A549 (cell line): ENCODE data around the gene RPGRIP1. TPM values are rescaled to one million over a fixed set of nuclear protein-coding genes. Genes with fewer than 3 reads are reported as not detected.
"Not testable (repeated sequence)": the region's sequence is repeated elsewhere in the genome, so short reads cannot be mapped to it uniquely, and the experiment has no call there.

Experiments
- ATAC-seq, 2 experiments: fragments of 200-7000 bp in 1 of 2; fragments of >200 bp in 1 of 2; cut with Nextera tagmentation in 1 of 2; cut with Tn5 transposase in 1 of 2; 3 replicates each; pipeline versions ENCODE4 v1.8.0 to v1.9.1; 2018 to 2020; ENCODE audit warnings: mild to moderate bottlenecking in 1 of 2, moderate library complexity in 1 of 2
- CTCF ChIA-PET: fragments of 300-600 bp; sonication (Branson Sonifier 250); formaldehyde crosslinking; extraction: SDS; loops from one replicate; lab custom pipeline; 2021; ENCODE audit warnings: antibody characterized with exemption, inconsistent platforms; lab: Yijun Ruan, JAX
- POLR2A ChIA-PET: fragments of 350-600 bp; formaldehyde crosslinking; extraction: SDS; loops from one replicate; lab custom pipeline; 2021; ENCODE audit warnings: antibody characterized with exemption, inconsistent platforms; lab: Yijun Ruan, JAX
- DNase-seq, 2 experiments: peaks; one replicate each; pipeline versions ENCODE4 v3.0.0 to v3.0.0-alpha.2; 2011 to 2016; ENCODE audit warnings: low read depth in 1 of 2, low spot score in 1 of 2
- FAIRE-seq: peaks from 2 replicates; lab custom pipeline; 2011; peaks lifted over from hg19 to GRCh38; lab: Jason Lieb, UNC
- H3K27ac ChIP-seq, 2 experiments: fragments of >200 bp; sonication (Bioruptor Twin); formaldehyde crosslinking; 3 replicates each; pipeline ENCODE4 v1.5.1; 2016 to 2017
- H3K4me1 ChIP-seq: fragments of >200 bp; sonication (Bioruptor Twin); formaldehyde crosslinking; 3 replicates; pipeline ENCODE4 v1.6.1; 2016
- H3K4me2 ChIP-seq: fragments of >200 bp; sonication (Bioruptor Twin); formaldehyde crosslinking; 3 replicates; pipeline ENCODE4 v1.6.1; 2016
- H3K4me3 ChIP-seq: fragments of >200 bp; sonication (Bioruptor Twin); formaldehyde crosslinking; 3 replicates; pipeline ENCODE4 v1.5.1; 2016
- H3K9me3 ChIP-seq: fragments of >200 bp; sonication (Bioruptor Twin); formaldehyde crosslinking; 3 replicates; pipeline ENCODE4 v1.6.1; 2016
- ATOH8 ChIP-seq: fragments of 250-450 bp; sonication (Bioruptor Pico); IDR thresholded peaks from 2 replicates; pipeline ENCODE4 v1.5.0; 2020; ENCODE audit warnings: low read depth, mild to moderate bottlenecking, moderate library complexity
- BCL3 ChIP-seq: fragments of >200 bp; sonication (Bioruptor Twin); formaldehyde crosslinking; IDR thresholded peaks from 3 replicates; pipeline ENCODE4 v1.6.1; 2016
- CBX8 ChIP-seq: fragments of 200-600 bp; sonication (generic); IDR thresholded peaks from 2 replicates; pipeline ENCODE4 v1.6.1; 2016
- CEBPB ChIP-seq, 2 experiments: fragments of >200 bp in 1 of 2; sonication (Bioruptor Twin) in 1 of 2; formaldehyde crosslinking in 1 of 2; IDR thresholded peaks; 2 replicates each; pipeline ENCODE4 v1.6.1; 2012 to 2016
- CTCF ChIP-seq: fragments of >200 bp; sonication (Bioruptor Twin); formaldehyde crosslinking; IDR thresholded peaks from 3 replicates; pipeline ENCODE4 v1.5.1; 2016
- EP300 ChIP-seq, 2 experiments: fragments of >200 bp; sonication (Bioruptor Twin); formaldehyde crosslinking; IDR thresholded peaks; 2 replicates in 1 of 2; 3 replicates in 1 of 2; pipeline ENCODE4 v1.6.1; 2016 to 2017
- ESRRA ChIP-seq: fragments of 150-350 bp; IDR thresholded peaks from 2 replicates; pipeline ENCODE4 v1.6.1; 2014; ENCODE audit warnings: mild to moderate bottlenecking, low read length, borderline replicate concordance
- FOSB ChIP-seq: fragments of 250-450 bp; sonication (Bioruptor Pico); IDR thresholded peaks from 2 replicates; pipeline ENCODE4 v1.5.0; 2020; ENCODE audit warnings: mild to moderate bottlenecking, moderate library complexity
- GATA3 ChIP-seq: IDR thresholded peaks from 2 replicates; pipeline ENCODE4 v1.6.1; 2012; ENCODE audit warnings: borderline replicate concordance
- HMGXB4 ChIP-seq: fragments of 250-450 bp; sonication (Bioruptor Pico); IDR thresholded peaks from 2 replicates; pipeline ENCODE4 v1.5.0; 2021; ENCODE audit warnings: mild to moderate bottlenecking, moderate library complexity, borderline replicate concordance
- MAFK ChIP-seq: fragments of 450-650 bp; IDR thresholded peaks from 2 replicates; pipeline ENCODE4 v1.6.1; 2014; ENCODE audit not compliant: partially characterized antibody
- MYC ChIP-seq: IDR thresholded peaks from 2 replicates; pipeline ENCODE4 v1.6.1; 2012; ENCODE audit warnings: mild to moderate bottlenecking, inconsistent platforms, low read length, improper control_type of control experiment, borderline replicate concordance
- NPAS2 ChIP-seq: fragments of 250-450 bp; sonication (Bioruptor Pico); IDR thresholded peaks from 2 replicates; pipeline ENCODE4 v1.8.0; 2022; ENCODE audit warnings: mild to moderate bottlenecking, moderate library complexity, borderline replicate concordance
- NR3C1 ChIP-seq: fragments of >200 bp; sonication (Bioruptor Twin); formaldehyde crosslinking; IDR thresholded peaks from 3 replicates; pipeline ENCODE4 v1.6.1; 2017
- PHF8 ChIP-seq: fragments of 200-600 bp; sonication (generic); IDR thresholded peaks from 2 replicates; pipeline ENCODE4 v1.6.1; 2016; ENCODE audit warnings: low read depth, mild to moderate bottlenecking, antibody characterized with exemption, moderate library complexity, borderline replicate concordance
- POLR2AphosphoS2 ChIP-seq: conservative IDR thresholded peaks from 2 replicates; pipeline ENCODE4 v1.6.1; 2012; ENCODE audit warnings: low read length, improper control_type of control experiment, inconsistent platforms
- RNF2 ChIP-seq: fragments of 200-600 bp; sonication (generic); IDR thresholded peaks from 2 replicates; pipeline ENCODE4 v1.6.1; 2016; ENCODE audit warnings: low read depth, mild to moderate bottlenecking, antibody characterized with exemption, moderate library complexity, borderline replicate concordance
- SMC3 ChIP-seq: fragments of >200 bp; sonication (Bioruptor Twin); formaldehyde crosslinking; IDR thresholded peaks from 3 replicates; pipeline ENCODE4 v1.6.1; 2018; ENCODE audit warnings: inconsistent platforms
- TP53 ChIP-seq: fragments of 250-450 bp; sonication (Bioruptor Pico); IDR thresholded peaks from 2 replicates; pipeline ENCODE4 v1.5.0; 2021; ENCODE audit warnings: mild to moderate bottlenecking, moderate library complexity
- ZNF302 ChIP-seq: fragments of 250-450 bp; sonication (Bioruptor Pico); IDR thresholded peaks from 2 replicates; pipeline ENCODE4 v1.9.0; 2021; ENCODE audit warnings: inconsistent platforms, mild to moderate bottlenecking, moderate library complexity
- WGBS: methylation state at CpG from one replicate; pipeline ENCODE4 v1.1.6; 2017; ENCODE audit errors: missing lambda C conversion rate; 5-methylcytosine and 5-hydroxymethylcytosine counted together
- polyA plus RNA-seq, 4 experiments: library from polyadenylated mRNA; depleted of rRNA in 3 of 4; stranded (reverse); fragments of >200 nt; fragmentation: RNase III in 1 of 4; extraction: RNeasy Plus Mini Kit Qiagen cat#74134 plus additional on column Dnase treatment in 1 of 4; gene quantifications; 2 replicates in 3 of 4; 3 replicates in 1 of 4; pipeline ENCODE4 v1.2.3, GENCODE V29; 2011 to 2017

The RPGRIP1 gene
- polyA plus RNA-seq, 2 of the 4 experiments (the other 2 are of a cell fraction): 0.26 to 1.5 TPM

- peak; percentile 93; the same call in 1 of the 3 replicates for TF ChIP-seq BCL3
- no peak; the same call in 1 of the 2 replicates for TF ChIP-seq MYC
- TF ChIP-seq SMC3: no peak
- TF ChIP-seq MAFK: no peak
- TF ChIP-seq ZNF302: no peak
- no peak for TF ChIP-seq RNF2
- no peak; the same call in 1 of the 2 replicates for TF ChIP-seq GATA3
- TF ChIP-seq NPAS2 (CRISPR knock-in tag): no peak
- no peak for TF ChIP-seq EP300 (IDR thresholded peaks at IDR 0.05)
- peak in 1 of 2 experiments; percentile 74; a peak in 2 of 4 replicates for TF ChIP-seq CEBPB (IDR thresholded peaks at IDR 0.05)
- TF ChIP-seq ESRRA: no peak
- TF ChIP-seq PHF8: peak; percentile 49
- TF ChIP-seq TP53 (CRISPR knock-in tag): 0 out of 2 replicates have a peak, but pooled peaks have one; percentile 5
- no peak for TF ChIP-seq POLR2AphosphoS2
- TF ChIP-seq FOSB (CRISPR knock-in tag): no peak
- no peak for TF ChIP-seq HMGXB4 (CRISPR knock-in tag)
- no peak for TF ChIP-seq CBX8
- no peak for TF ChIP-seq CTCF
- no peak for TF ChIP-seq NR3C1
- TF ChIP-seq ATOH8: no peak
Observed at GRCh38 chr14:21269252-21270046, 10.4 kb upstream of the RPGRIP1 start, which contains the start of gene HNRNPC (continued).

GRCh38 chr14:21272661-21273060, 7.2 kb upstream of the RPGRIP1 start:
- H3K27ac ChIP-seq, ATAC-seq, FAIRE-seq, H3K4me1 ChIP-seq, DNase-seq, CTCF ChIA-PET, H3K9me3 ChIP-seq, H3K4me3 ChIP-seq, H3K4me2 ChIP-seq: not testable (repeated sequence)
- 94% methylated on average over 17 of the region's 17 CpGs for WGBS
- POLR2A ChIA-PET: interaction anchor here (0.7 kb wide), 1 partner anchor 9 kb away, joined by 3 read pairs; no protein-coding TSS in a partner anchor
